H1 (cell line): Measurements from ENCODE around the gene MIS18A. TPM values are rescaled to one million over a fixed set of nuclear protein-coding genes. Genes with fewer than 3 reads are reported as not detected.
A peak's percentile ranks its signal among the peaks of the same experiment; 100 is the strongest.

Experiments
- JUN ChIP-seq: IDR thresholded peaks from 2 replicates; pipeline ENCODE4 v1.6.1; 2011; ENCODE audit warnings: low read depth, mild to moderate bottlenecking, improper control_type of control experiment, low read length
- TEAD4 ChIP-seq: IDR thresholded peaks from 2 replicates; pipeline ENCODE4 v1.6.1; 2012; ENCODE audit warnings: low read depth, low read length, inconsistent platforms, mixed read lengths
- YY1 ChIP-seq: IDR thresholded peaks from 2 replicates; pipeline ENCODE4 v1.6.1; 2011; ENCODE audit warnings: low read depth, mild to moderate bottlenecking, low read length
- polyA plus RNA-seq, 7 experiments: library from polyadenylated mRNA; depleted of rRNA in 3 of 7; stranded (reverse) in 5 of 7; unstranded in 2 of 7; fragments of >200 nt in 5 of 7; fragments of 200-250 nt in 2 of 7; gene quantifications; 1 replicate in 5 of 7; 2 replicates in 1 of 7; 4 replicates in 1 of 7; pipeline versions ENCODE4 v1.2.1 to v1.2.3, GENCODE V29; 2011 to 2013; ENCODE audit warnings: missing spikeins in 2 of 7, mixed read lengths in 2 of 7
- total RNA-seq: library from RNA; stranded (reverse); fragmentation: NEBNext Ultra II Directional; extraction: Animal tissue kit (Norgen Biotek cat#: 25700); gene quantifications from 2 replicates; pipeline ENCODE4 v1.2.1, GENCODE V29; 2021
- TF ChIP-seq, protein P1 (sequence below), 3 experiments: IDR thresholded peaks; 1 replicate in 2 of 3; 2 replicates in 1 of 3; pipeline versions ENCODE4 v1.5.1 to v1.6.1; 2011; ENCODE audit warnings: low read length in 3 of 3, mild to moderate bottlenecking in 3 of 3, inconsistent platforms in 2 of 3, low read depth in 1 of 3, moderate library complexity in 1 of 3; ENCODE audit not compliant: insufficient read depth in 1 of 3; ENCODE audit errors: control extremely low read depth in 1 of 3

MIS18A gene
- total and polyA plus RNA-seq, 2 of the 8 experiments (the other 6 are each of a cell fraction or from before 2014, with no cell fraction given): 28.9 to 53.0 TPM

DNA sequence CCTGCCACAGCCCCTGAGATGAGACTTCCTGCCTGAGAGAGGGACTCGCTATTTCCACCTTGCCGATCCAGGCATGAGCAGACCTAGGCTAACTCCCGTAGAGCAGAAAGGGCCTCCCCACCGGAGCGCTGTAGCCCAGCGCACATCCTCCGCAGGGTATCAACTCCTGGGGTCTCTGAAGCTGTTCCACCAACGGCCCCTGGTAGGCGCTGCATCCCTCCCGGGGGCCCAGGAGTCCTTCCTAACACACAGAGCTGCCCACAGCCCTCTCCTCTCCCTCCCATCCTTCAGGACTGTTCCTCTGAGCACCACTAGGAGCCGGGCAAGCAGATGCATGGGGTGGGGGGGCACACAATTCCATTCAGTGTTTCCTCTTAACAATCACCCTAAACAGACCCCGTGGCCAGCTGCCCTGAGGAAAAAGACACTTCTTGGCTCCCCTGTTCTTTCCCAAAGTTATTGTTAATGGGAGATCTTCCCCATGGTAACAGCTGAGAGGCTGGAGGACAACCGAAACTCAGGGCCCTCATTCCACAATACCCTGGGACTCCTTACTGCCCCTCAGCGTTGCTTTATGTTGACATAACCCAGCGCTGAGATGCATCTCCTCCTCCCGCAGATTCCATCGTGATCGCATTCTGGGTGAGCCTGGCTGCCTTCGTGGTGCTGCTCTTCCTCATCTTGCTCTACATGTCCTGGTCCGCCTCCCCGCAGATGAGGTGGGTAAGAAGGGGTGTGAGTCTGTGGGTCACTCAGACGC, 27.4 kb upstream of the MIS18A start (continued):
- TF ChIP-seq JUN: no peak
- TF ChIP-seq YY1: no peak
- TF ChIP-seq, protein P1, sequence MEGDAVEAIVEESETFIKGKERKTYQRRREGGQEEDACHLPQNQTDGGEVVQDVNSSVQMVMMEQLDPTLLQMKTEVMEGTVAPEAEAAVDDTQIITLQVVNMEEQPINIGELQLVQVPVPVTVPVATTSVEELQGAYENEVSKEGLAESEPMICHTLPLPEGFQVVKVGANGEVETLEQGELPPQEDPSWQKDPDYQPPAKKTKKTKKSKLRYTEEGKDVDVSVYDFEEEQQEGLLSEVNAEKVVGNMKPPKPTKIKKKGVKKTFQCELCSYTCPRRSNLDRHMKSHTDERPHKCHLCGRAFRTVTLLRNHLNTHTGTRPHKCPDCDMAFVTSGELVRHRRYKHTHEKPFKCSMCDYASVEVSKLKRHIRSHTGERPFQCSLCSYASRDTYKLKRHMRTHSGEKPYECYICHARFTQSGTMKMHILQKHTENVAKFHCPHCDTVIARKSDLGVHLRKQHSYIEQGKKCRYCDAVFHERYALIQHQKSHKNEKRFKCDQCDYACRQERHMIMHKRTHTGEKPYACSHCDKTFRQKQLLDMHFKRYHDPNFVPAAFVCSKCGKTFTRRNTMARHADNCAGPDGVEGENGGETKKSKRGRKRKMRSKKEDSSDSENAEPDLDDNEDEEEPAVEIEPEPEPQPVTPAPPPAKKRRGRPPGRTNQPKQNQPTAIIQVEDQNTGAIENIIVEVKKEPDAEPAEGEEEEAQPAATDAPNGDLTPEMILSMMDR (IDR thresholded peaks at IDR 0.05; ENCODE audit: control extremely low read depth in 1 of 3, insufficient read depth in 1 of 3, low read depth in 1 of 3, low read length in 3 of 3): peak; percentile 78 to 95 (median 93)
- TF ChIP-seq TEAD4: no peak
